Spleen (tissue), 7 donors: ENCODE measurements around the gene TBC1D16.

Source experiments
- CTCF ChIP-seq, 11 experiments: fragments of 200-600 bp in 7 of 11; fragments of 450-650 bp in 4 of 11; sonication (generic) in 4 of 11; IDR thresholded peaks in 8 of 11; conservative IDR thresholded peaks in 3 of 11; 1 replicate in 7 of 11; 2 replicates in 4 of 11; pipeline versions ENCODE4 v1.4.0 to v1.8.0; 2016 to 2021; ENCODE audit warnings: antibody characterized with exemption in 11 of 11, inconsistent platforms in 4 of 11, mild to moderate bottlenecking in 1 of 11
- POLR2A ChIP-seq, 3 donors: fragments of 450-650 bp; IDR thresholded peaks; one replicate each; pipeline ENCODE4 v1.5.1; 2017; ENCODE audit warnings: antibody characterized with exemption in 3 of 3, mild to moderate bottlenecking in 1 of 3
- POLR2AphosphoS5 ChIP-seq, 3 donors: sonication (generic); formaldehyde crosslinking; IDR thresholded peaks; one replicate each; pipeline ENCODE4 v1.5.1; 2017; ENCODE audit warnings: antibody characterized with exemption in 3 of 3
- donor health status: DM: no; HTN: no; CAD: no; lungs with moderate emphysema.
- donor health status: DM: no; HTN: no; CAD: no.
- donor health status: DM: no; HTN: no; CAD: no.

- TF ChIP-seq CTCF (IDR thresholded peaks at IDR 0.05 in 8 of 11, conservative IDR thresholded peaks at IDR 0.05 in 3 of 11) (no peak), POLR2A (IDR thresholded peaks at IDR 0.05) (no peak), POLR2AphosphoS5 (IDR thresholded peaks at IDR 0.05) (no peak)
Measured at GRCh38 chr17:79960788-79961522, 74.7 kb downstream of the TBC1D16 start.
